Endothelial cell of umbilical vein (primary cell): ENCODE data around the gene TRIM59. TPM values are rescaled to one million over a fixed set of nuclear protein-coding genes. Genes with fewer than 3 reads are reported as not detected.

Source experiments
- BruUV-seq: library from RNA; stranded (reverse); fragments of 400-500 nt; replicated peaks from 2 replicates; lab custom pipeline; 2021; lab: Mats Ljungman, UMichigan
- CTCF ChIA-PET: fragments of 300-600, 350-600 bp; sonication (Branson Sonifier 250); formaldehyde crosslinking; loops from one replicate; lab custom pipeline; 2021; ENCODE audit warnings: antibody characterized with exemption, inconsistent platforms; lab: Charles Lee
- POLR2A ChIA-PET: fragments of 300-600, 350-600 bp; sonication (Branson Sonifier 250); formaldehyde crosslinking; loops from one replicate; lab custom pipeline; 2021; ENCODE audit warnings: antibody characterized with exemption, inconsistent platforms; lab: Charles Lee
- DNase-seq: peaks from one replicate; pipeline ENCODE4 v3.0.0-alpha.2; 2011; ENCODE audit warnings: low read depth, low spot score
- FAIRE-seq: peaks from 2 replicates; lab custom pipeline; 2011; peaks lifted over from hg19 to GRCh38; lab: Jason Lieb, UNC
- H2AFZ ChIP-seq: 2 replicates; pipeline ENCODE4 v1.6.0; 2012; ENCODE audit warnings: low read depth, low read length, control low read depth, inconsistent platforms
- H3K27ac ChIP-seq: 2 replicates; pipeline ENCODE4 v1.5.1; 2011; ENCODE audit warnings: low read depth, mild to moderate bottlenecking, control low read depth, low read length, moderate library complexity; ENCODE audit not compliant: insufficient read depth
- H3K27me3 ChIP-seq, 2 experiments: 2 replicates each; pipeline versions ENCODE4 v1.6.0 to v1.6.1; 2011; ENCODE audit warnings: low read length in 2 of 2, mixed read lengths in 1 of 2; ENCODE audit not compliant: control insufficient read depth in 2 of 2, insufficient read depth in 2 of 2
- H3K36me3 ChIP-seq, 2 experiments: 2 replicates in 1 of 2; 3 replicates in 1 of 2; pipeline ENCODE4 v1.5.1; 2011; ENCODE audit warnings: low read length in 2 of 2, mild to moderate bottlenecking in 1 of 2, moderate library complexity in 1 of 2; ENCODE audit not compliant: control insufficient read depth in 2 of 2, insufficient read depth in 2 of 2; ENCODE audit errors: extremely low read depth in 1 of 2
- H3K4me1 ChIP-seq: 3 replicates; pipeline ENCODE4 v1.5.1; 2011; ENCODE audit warnings: mild to moderate bottlenecking, low read length; ENCODE audit not compliant: control insufficient read depth, insufficient read depth; ENCODE audit errors: extremely low read depth
- H3K4me2 ChIP-seq: 2 replicates; pipeline ENCODE4 v1.6.1; 2011; ENCODE audit warnings: low read length, control low read depth, mixed read lengths; ENCODE audit not compliant: insufficient read depth
- H3K4me3 ChIP-seq, 3 experiments: fragments of 200-600 bp in 1 of 3; sonication (generic), shearing (Covaris generic) in 1 of 3; replicated peaks in 1 of 3; 2 replicates each; pipeline ENCODE4 v1.5.1; 2011 to 2016; ENCODE audit warnings: control low read depth in 3 of 3, low read length in 3 of 3, mild to moderate bottlenecking in 2 of 3, inconsistent platforms in 1 of 3, low read depth in 1 of 3, moderate library complexity in 1 of 3; ENCODE audit not compliant: insufficient read depth in 1 of 3
- H3K79me2 ChIP-seq: 2 replicates; pipeline ENCODE4 v1.6.0; 2012; ENCODE audit warnings: low read length, inconsistent platforms; ENCODE audit not compliant: control insufficient read depth, insufficient read depth
- H3K9ac ChIP-seq: replicated peaks from 2 replicates; pipeline ENCODE3; 2011; ENCODE audit warnings: low read length, control low read depth; ENCODE audit not compliant: insufficient read depth; ENCODE audit errors: extremely low read depth
- H3K9me1 ChIP-seq: replicated peaks from 3 replicates; pipeline ENCODE4 v1.6.0; 2011; ENCODE audit warnings: mild to moderate bottlenecking, low read length; ENCODE audit not compliant: control insufficient read depth, insufficient read depth; ENCODE audit errors: extremely low read depth
- H3K9me3 ChIP-seq: replicated peaks from 2 replicates; pipeline ENCODE4 v1.5.1; 2012; ENCODE audit warnings: low read length, inconsistent platforms; ENCODE audit not compliant: control insufficient read depth, insufficient read depth
- H4K20me1 ChIP-seq: replicated peaks from 2 replicates; pipeline ENCODE3; 2011; ENCODE audit warnings: mild to moderate bottlenecking, low read length; ENCODE audit not compliant: control insufficient read depth, insufficient read depth; ENCODE audit errors: extremely low read depth
- EZH2 ChIP-seq: IDR thresholded peaks from 2 replicates; pipeline ENCODE4 v1.6.1; 2012; ENCODE audit warnings: borderline replicate concordance, low read depth, mild to moderate bottlenecking, moderate library complexity, low read length, inconsistent platforms; ENCODE audit not compliant: severe bottlenecking
- FOS ChIP-seq: IDR thresholded peaks from 2 replicates; pipeline ENCODE4 v1.6.1; 2011; ENCODE audit warnings: mild to moderate bottlenecking, low read length, moderate library complexity, borderline replicate concordance; ENCODE audit not compliant: insufficient read depth
- GATA2 ChIP-seq: IDR thresholded peaks from 2 replicates; pipeline ENCODE4 v1.7.0; 2011; ENCODE audit warnings: low read depth, mild to moderate bottlenecking, moderate library complexity, mixed read lengths, low read length; ENCODE audit not compliant: insufficient read length, insufficient read depth
- JUN ChIP-seq: IDR thresholded peaks from 2 replicates; pipeline ENCODE4 v1.6.1; 2011; ENCODE audit warnings: borderline replicate concordance, low read depth; ENCODE audit not compliant: insufficient read length, insufficient read depth
- MYC ChIP-seq: IDR thresholded peaks from one replicate; pipeline ENCODE4 v1.6.1; 2011; ENCODE audit warnings: mild to moderate bottlenecking, low read depth, low read length
- POLR2A ChIP-seq: IDR thresholded peaks from 2 replicates; pipeline ENCODE4 v1.6.1; 2012; ENCODE audit warnings: low read depth, mild to moderate bottlenecking, control low read depth, low read length
- POLR2AphosphoS5 ChIP-seq: IDR thresholded peaks from 2 replicates; pipeline ENCODE4 v1.6.1; 2012; ENCODE audit warnings: low read depth, mild to moderate bottlenecking, control low read depth, low read length, moderate library complexity; ENCODE audit not compliant: insufficient read depth
- dilution Hi-C: fragments of 300-500 bp; cut with MboI; formaldehyde crosslinking; loops from one replicate; pipeline ENCODE4 v1.15.0; 2019; ENCODE audit warnings: low sequenced_read_pairs; ENCODE audit not compliant: extremely low pct_ligation_motif_present
- intact Hi-C: fragments of 100-400 bp; cut with micrococcal nuclease; formaldehyde crosslinking; loops from one replicate; pipeline ENCODE4 v1.10.0; 2022
- polyA plus RNA-seq, 4 experiments: library from polyadenylated mRNA; depleted of rRNA in 3 of 4; stranded (reverse) in 3 of 4; unstranded in 1 of 4; fragments of >200 nt; gene quantifications; 2 replicates each; pipeline versions ENCODE4 v1.2.1 to v1.2.3, GENCODE V29; 2011 to 2012; ENCODE audit warnings: missing spikeins in 1 of 4
- total RNA-seq: library from RNA; stranded (reverse); gene quantifications from 2 replicates; pipeline ENCODE4 v1.2.3, GENCODE V29; 2021
- TF ChIP-seq, protein P1 (sequence below): IDR thresholded peaks from 2 replicates; pipeline ENCODE4 v1.6.1; 2011; ENCODE audit not compliant: insufficient read depth, insufficient read length
- TF ChIP-seq, protein P2 (sequence below), 2 donors: IDR thresholded peaks; 1 replicate in 1 of 2; 2 replicates in 1 of 2; pipeline ENCODE4 v1.5.1; 2011; ENCODE audit warnings: low read length in 2 of 2, mild to moderate bottlenecking in 2 of 2, moderate library complexity in 2 of 2, control low read depth in 1 of 2, inconsistent platforms in 1 of 2, low read depth in 1 of 2; ENCODE audit not compliant: insufficient read depth in 1 of 2; ENCODE audit errors: extremely low read depth in 1 of 2

Gene TRIM59
- total and polyA plus RNA-seq, 2 donors (not counting 3 experiments of a cell fraction or from before 2014, with no cell fraction given): 6.8 to 33.0 TPM

DNA sequence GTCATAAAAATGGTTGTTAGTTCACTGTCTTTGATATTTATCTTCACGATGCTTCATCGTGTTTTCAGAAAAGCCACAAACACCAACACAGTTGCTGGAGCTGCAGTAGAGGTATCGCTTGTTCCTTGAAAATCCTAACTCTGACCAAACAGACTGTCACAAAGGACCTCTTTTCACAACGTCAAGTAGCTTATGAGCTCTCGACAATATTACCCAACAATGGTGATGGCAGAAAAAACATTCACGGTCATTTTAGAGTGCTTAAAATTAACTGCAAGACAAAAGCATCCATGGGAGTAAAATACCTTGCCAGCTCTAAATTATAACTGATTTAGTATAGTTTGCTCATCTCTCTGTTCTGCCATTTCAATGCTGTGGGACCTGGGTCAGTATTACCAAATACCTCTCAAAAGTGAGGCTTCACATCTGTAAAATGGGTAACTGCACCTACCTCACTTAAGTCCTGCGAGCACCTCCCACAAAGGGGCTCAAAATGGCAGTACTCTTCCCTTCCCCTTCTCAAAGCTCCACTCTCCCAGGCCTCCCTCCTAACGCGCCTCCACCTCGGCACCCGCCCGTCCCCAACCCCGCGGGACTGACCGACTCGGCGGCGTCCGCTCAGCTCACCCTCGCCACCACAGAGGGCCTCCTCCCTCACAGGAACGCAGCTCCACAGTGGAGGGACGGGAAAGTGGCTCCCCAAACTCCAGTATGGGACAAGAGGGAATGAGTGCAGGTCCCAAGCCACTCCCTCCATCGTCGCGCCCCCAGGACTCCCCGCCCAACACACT lies 546 bp downstream of the TRIM59 start:
- Histone ChIP-seq H3K27ac (peak overlapping the region; percentile 43), H3K79me2 (peaks cover 53% of the 10 kb centered on the region), H3K36me3 (no peaks in the 10 kb centered on the region), H4K20me1 (no peaks in the 10 kb centered on the region), H3K4me2 (peak overlapping the region; percentile 88), H2AFZ (peak overlapping the region; percentile 52), H3K9me1 (no peaks in the 10 kb centered on the region), H3K4me3 (peak overlapping the region; percentile 52 to 85 (median 74)), H3K27me3 (no peaks in the 10 kb centered on the region), H3K4me1 (peaks cover 21% of the 10 kb centered on the region), H3K9ac (peak overlapping the region; percentile 36), H3K9me3 (no peaks in the 10 kb centered on the region)
- ChIA-PET POLR2A (interaction anchor here (0.7 to 1.5 kb wide), 3 partner anchors 14 to 42 kb away, joined by 4 to 5 read pairs (median 4); no protein-coding TSS in a partner anchor), CTCF (interaction anchor here (1.3 to 2.1 kb wide), 3 partner anchors 9 to 38 kb away, joined by 3 to 7 read pairs (median 4); no protein-coding TSS in a partner anchor)
- dilution Hi-C loops (no loop called here), intact Hi-C loops (loop anchor here (1.0 kb wide), 5 partner anchors 9 to 224 kb away; partner anchors contain the start of genes C3orf80, IFT80, KPNA4 and SMC4)
- no peak for TF ChIP-seq GATA2
- TF ChIP-seq FOS: no peak
- TF ChIP-seq, protein P1, sequence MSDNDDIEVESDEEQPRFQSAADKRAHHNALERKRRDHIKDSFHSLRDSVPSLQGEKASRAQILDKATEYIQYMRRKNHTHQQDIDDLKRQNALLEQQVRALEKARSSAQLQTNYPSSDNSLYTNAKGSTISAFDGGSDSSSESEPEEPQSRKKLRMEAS: no peak
- TF ChIP-seq JUN: no peak
- TF ChIP-seq, protein P2, sequence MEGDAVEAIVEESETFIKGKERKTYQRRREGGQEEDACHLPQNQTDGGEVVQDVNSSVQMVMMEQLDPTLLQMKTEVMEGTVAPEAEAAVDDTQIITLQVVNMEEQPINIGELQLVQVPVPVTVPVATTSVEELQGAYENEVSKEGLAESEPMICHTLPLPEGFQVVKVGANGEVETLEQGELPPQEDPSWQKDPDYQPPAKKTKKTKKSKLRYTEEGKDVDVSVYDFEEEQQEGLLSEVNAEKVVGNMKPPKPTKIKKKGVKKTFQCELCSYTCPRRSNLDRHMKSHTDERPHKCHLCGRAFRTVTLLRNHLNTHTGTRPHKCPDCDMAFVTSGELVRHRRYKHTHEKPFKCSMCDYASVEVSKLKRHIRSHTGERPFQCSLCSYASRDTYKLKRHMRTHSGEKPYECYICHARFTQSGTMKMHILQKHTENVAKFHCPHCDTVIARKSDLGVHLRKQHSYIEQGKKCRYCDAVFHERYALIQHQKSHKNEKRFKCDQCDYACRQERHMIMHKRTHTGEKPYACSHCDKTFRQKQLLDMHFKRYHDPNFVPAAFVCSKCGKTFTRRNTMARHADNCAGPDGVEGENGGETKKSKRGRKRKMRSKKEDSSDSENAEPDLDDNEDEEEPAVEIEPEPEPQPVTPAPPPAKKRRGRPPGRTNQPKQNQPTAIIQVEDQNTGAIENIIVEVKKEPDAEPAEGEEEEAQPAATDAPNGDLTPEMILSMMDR (IDR thresholded peaks at IDR 0.05; ENCODE audit: extremely low read depth in 1 of 2, insufficient read depth in 1 of 2, low read depth in 1 of 2, low read length in 2 of 2): no peak
- no peak for TF ChIP-seq POLR2A
- no peak for TF ChIP-seq POLR2AphosphoS5
- TF ChIP-seq EZH2: no peak
- no peak for TF ChIP-seq MYC
- BruUV-seq: TSS peak; percentile 43
- FAIRE-seq (no peak), DNase-seq (no peak)
